GM12878 (cell line): ENCODE data around the gene ZG16B.

Experiments
- ASH2L ChIP-seq: fragments of 300-600, 200-600 bp; sonication (generic); IDR thresholded peaks from 2 replicates; pipeline ENCODE4 v1.6.1; 2017; ENCODE audit warnings: low read depth, mild to moderate bottlenecking, borderline replicate concordance
- ETV6 ChIP-seq, 2 experiments: fragments of 450-650 bp in 1 of 2; IDR thresholded peaks in 1 of 2; conservative IDR thresholded peaks in 1 of 2; 2 replicates each; pipeline ENCODE4 v1.6.1; 2014; ENCODE audit warnings: antibody characterized with exemption in 1 of 2, borderline replicate concordance in 1 of 2, low read depth in 1 of 2, mild to moderate bottlenecking in 1 of 2, moderate library complexity in 1 of 2
- EZH2 ChIP-seq: IDR thresholded peaks from 2 replicates; pipeline ENCODE4 v1.6.1; 2012; ENCODE audit warnings: low read depth, mild to moderate bottlenecking, control low read depth, inconsistent platforms, low read length, borderline replicate concordance; ENCODE audit not compliant: control insufficient read depth
- MYC ChIP-seq: IDR thresholded peaks from 2 replicates; pipeline ENCODE4 v1.6.1; 2011; ENCODE audit warnings: mild to moderate bottlenecking, low read length, moderate library complexity, inconsistent platforms; ENCODE audit not compliant: insufficient read depth, insufficient replicate concordance, insufficient read length, severe bottlenecking
- NFYB ChIP-seq: IDR thresholded peaks from 2 replicates; pipeline ENCODE4 v1.6.1; 2011; ENCODE audit warnings: low read depth, mild to moderate bottlenecking, low read length, improper control_type of control experiment, moderate library complexity; ENCODE audit not compliant: insufficient read depth
- POLR2A ChIP-seq: IDR thresholded peaks from 2 replicates; pipeline ENCODE4 v1.6.1; 2011; ENCODE audit warnings: low read depth, mild to moderate bottlenecking, low read length
- RAD51 ChIP-seq: fragments of 450-650 bp; IDR thresholded peaks from 2 replicates; pipeline ENCODE4 v1.6.1; 2016; ENCODE audit warnings: moderate library complexity, mild to moderate bottlenecking, inconsistent platforms
- RCOR1 ChIP-seq: conservative IDR thresholded peaks from 2 replicates; pipeline ENCODE4 v1.6.1; 2012; ENCODE audit warnings: low read depth, low read length, improper control_type of control experiment
- RFX5 ChIP-seq: IDR thresholded peaks from 2 replicates; pipeline ENCODE4 v1.6.1; 2011; ENCODE audit warnings: low read depth, low read length, improper control_type of control experiment
- SIN3A ChIP-seq: IDR thresholded peaks from 2 replicates; pipeline ENCODE4 v1.6.1; 2012; ENCODE audit warnings: low read depth, low read length, improper control_type of control experiment
- TF ChIP-seq, protein P1 (sequence below), 3 experiments: IDR thresholded peaks in 2 of 3; conservative IDR thresholded peaks in 1 of 3; 2 replicates each; pipeline ENCODE4 v1.5.1; 2011; ENCODE audit warnings: low read depth in 3 of 3, low read length in 3 of 3, mild to moderate bottlenecking in 3 of 3, control low read depth in 2 of 3, moderate library complexity in 2 of 3, inconsistent platforms in 1 of 3, mixed read lengths in 1 of 3; ENCODE audit not compliant: control insufficient read depth in 2 of 3, insufficient read depth in 1 of 3; ENCODE audit errors: extremely low read depth in 1 of 3
- TF ChIP-seq, protein P2 (sequence below): IDR thresholded peaks from 2 replicates; pipeline ENCODE4 v1.6.1; 2012; ENCODE audit warnings: mild to moderate bottlenecking, low read depth, low read length

DNA sequence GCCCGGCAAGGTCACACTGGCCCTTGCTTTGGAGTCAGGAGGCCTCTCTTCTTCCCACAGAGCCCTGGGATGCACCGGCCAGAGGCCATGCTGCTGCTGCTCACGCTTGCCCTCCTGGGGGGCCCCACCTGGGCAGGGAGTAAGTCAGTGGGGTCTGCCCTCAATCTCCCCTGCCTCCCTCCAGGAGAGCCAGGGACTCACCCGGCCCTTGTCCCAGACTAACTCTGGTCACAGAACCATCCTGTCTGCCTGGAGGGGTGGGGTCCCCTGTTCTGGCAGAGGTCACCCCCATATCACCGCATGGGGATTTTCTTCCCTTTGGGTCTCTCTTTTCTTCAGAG lies 222 bp downstream of the ZG16B start:
- no peak for TF ChIP-seq RAD51
- no peak for TF ChIP-seq NFYB
- TF ChIP-seq ASH2L, result no peak
- TF ChIP-seq POLR2A, result no peak
- TF ChIP-seq EZH2, result no peak
- TF ChIP-seq, protein P1, sequence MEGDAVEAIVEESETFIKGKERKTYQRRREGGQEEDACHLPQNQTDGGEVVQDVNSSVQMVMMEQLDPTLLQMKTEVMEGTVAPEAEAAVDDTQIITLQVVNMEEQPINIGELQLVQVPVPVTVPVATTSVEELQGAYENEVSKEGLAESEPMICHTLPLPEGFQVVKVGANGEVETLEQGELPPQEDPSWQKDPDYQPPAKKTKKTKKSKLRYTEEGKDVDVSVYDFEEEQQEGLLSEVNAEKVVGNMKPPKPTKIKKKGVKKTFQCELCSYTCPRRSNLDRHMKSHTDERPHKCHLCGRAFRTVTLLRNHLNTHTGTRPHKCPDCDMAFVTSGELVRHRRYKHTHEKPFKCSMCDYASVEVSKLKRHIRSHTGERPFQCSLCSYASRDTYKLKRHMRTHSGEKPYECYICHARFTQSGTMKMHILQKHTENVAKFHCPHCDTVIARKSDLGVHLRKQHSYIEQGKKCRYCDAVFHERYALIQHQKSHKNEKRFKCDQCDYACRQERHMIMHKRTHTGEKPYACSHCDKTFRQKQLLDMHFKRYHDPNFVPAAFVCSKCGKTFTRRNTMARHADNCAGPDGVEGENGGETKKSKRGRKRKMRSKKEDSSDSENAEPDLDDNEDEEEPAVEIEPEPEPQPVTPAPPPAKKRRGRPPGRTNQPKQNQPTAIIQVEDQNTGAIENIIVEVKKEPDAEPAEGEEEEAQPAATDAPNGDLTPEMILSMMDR (IDR thresholded peaks at IDR 0.05 in 2 of 3, conservative IDR thresholded peaks at IDR 0.05 in 1 of 3; ENCODE audit: control insufficient read depth in 2 of 3, extremely low read depth in 1 of 3, insufficient read depth in 1 of 3, low read depth in 3 of 3, low read length in 3 of 3), result no peak
- no peak for TF ChIP-seq RFX5
- TF ChIP-seq MYC, result no peak
- TF ChIP-seq RCOR1, result no peak
- TF ChIP-seq SIN3A, result no peak
- TF ChIP-seq ETV6 (conservative IDR thresholded peaks at IDR 0.05 in 1 of 2, IDR thresholded peaks at IDR 0.05 in 1 of 2; ENCODE audit: borderline replicate concordance in 1 of 2, low read depth in 1 of 2), result no peak
- TF ChIP-seq, protein P2, sequence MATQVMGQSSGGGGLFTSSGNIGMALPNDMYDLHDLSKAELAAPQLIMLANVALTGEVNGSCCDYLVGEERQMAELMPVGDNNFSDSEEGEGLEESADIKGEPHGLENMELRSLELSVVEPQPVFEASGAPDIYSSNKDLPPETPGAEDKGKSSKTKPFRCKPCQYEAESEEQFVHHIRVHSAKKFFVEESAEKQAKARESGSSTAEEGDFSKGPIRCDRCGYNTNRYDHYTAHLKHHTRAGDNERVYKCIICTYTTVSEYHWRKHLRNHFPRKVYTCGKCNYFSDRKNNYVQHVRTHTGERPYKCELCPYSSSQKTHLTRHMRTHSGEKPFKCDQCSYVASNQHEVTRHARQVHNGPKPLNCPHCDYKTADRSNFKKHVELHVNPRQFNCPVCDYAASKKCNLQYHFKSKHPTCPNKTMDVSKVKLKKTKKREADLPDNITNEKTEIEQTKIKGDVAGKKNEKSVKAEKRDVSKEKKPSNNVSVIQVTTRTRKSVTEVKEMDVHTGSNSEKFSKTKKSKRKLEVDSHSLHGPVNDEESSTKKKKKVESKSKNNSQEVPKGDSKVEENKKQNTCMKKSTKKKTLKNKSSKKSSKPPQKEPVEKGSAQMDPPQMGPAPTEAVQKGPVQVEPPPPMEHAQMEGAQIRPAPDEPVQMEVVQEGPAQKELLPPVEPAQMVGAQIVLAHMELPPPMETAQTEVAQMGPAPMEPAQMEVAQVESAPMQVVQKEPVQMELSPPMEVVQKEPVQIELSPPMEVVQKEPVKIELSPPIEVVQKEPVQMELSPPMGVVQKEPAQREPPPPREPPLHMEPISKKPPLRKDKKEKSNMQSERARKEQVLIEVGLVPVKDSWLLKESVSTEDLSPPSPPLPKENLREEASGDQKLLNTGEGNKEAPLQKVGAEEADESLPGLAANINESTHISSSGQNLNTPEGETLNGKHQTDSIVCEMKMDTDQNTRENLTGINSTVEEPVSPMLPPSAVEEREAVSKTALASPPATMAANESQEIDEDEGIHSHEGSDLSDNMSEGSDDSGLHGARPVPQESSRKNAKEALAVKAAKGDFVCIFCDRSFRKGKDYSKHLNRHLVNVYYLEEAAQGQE, result no peak
